GM12875 (cell line): ENCODE results near the gene PCDHA10.
"Not testable (repeated sequence)": the region's sequence is repeated elsewhere in the genome, so short reads cannot be mapped to it uniquely, and the experiment has no call there.

Experiments used
- H3K4me3 ChIP-seq: one replicate; pipeline ENCODE4 v1.5.1; 2011; ENCODE audit warnings: low read depth, low read length, control low read depth
- TF ChIP-seq, protein P1 (sequence below): IDR thresholded peaks from 2 replicates; pipeline ENCODE4 v1.5.1; 2011; ENCODE audit warnings: low read depth, mild to moderate bottlenecking, control low read depth, inconsistent platforms, low read length, moderate library complexity, borderline replicate concordance; ENCODE audit not compliant: insufficient read depth

PCDHA10 gene

DNA sequence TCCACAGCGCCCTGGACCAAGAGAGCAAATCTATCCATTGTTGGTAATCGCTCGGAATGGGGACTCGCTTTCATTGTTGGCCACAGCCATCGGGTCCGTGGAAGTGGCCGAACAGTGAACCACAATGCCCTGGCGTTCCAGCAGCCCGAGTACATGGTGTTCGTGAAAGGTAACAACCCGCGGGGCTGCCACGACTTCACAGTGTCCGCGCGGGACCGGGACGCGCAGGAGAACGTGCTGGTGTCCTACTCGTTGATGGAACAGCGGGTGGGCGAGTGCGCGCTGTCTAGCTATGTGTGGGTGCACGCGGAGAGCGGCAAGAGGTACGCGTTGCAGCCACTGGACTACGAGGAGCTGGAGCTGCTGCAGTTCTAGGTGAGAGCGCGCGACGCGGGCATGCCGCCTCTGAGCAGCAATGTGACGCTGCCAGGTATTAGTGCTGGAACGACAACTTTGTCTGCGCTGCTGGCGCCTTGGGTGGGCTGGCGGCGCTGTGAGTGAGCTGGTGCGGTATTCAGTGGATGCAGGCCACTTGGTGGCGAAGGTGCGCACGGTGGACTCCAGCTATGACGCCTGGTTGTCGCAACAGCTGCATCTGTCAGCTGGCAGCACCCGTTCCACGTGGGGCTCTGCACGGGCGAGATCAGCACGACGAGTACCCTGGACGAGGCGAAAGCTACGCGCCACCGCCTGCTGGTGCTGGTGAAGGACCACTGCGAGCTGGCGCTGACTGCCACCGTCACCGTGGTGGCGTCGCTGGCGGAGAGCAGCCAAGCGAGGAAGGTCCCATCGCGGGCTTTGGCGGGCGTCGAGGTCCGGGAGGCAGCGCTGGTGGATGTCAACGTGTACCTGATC is 7.0 kb downstream of the PCDHA10 start:
- TF ChIP-seq, protein P1, sequence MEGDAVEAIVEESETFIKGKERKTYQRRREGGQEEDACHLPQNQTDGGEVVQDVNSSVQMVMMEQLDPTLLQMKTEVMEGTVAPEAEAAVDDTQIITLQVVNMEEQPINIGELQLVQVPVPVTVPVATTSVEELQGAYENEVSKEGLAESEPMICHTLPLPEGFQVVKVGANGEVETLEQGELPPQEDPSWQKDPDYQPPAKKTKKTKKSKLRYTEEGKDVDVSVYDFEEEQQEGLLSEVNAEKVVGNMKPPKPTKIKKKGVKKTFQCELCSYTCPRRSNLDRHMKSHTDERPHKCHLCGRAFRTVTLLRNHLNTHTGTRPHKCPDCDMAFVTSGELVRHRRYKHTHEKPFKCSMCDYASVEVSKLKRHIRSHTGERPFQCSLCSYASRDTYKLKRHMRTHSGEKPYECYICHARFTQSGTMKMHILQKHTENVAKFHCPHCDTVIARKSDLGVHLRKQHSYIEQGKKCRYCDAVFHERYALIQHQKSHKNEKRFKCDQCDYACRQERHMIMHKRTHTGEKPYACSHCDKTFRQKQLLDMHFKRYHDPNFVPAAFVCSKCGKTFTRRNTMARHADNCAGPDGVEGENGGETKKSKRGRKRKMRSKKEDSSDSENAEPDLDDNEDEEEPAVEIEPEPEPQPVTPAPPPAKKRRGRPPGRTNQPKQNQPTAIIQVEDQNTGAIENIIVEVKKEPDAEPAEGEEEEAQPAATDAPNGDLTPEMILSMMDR, result no peak
- no peak overlapping the region for H3K4me3 ChIP-seq

GRCh38 chr5:140868721-140869554 is 13.2 kb downstream of the PCDHA10 start, which contains the start of gene PCDHA11:
TSS of gene PCDHA11 (plus strand) at chr5:140868957. CDS start at chr5:140869104, 147 bp downstream.
- no peak within 1 kb of the TSS for H3K4me3 ChIP-seq

DNA sequence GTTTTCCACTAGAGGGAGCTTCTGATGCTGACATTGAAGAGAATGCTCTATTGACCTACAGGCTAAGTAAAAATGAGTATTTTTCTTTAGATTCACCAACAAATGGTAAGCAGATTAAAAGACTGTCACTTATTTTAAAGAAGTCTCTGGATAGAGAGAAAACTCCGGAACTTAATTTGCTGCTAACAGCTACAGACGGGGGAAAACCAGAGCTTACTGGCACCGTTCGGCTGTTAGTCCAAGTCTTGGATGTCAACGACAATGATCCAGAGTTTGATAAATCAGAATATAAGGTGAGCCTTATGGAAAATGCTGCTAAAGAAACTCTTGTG is 13.8 kb downstream of the PCDHA10 start:
- no peak overlapping the region for H3K4me3 ChIP-seq

More at GRCh38 chr5:140868721-140869554, 13.2 kb downstream of the PCDHA10 start, which contains the start of gene PCDHA11:
- TF ChIP-seq, protein P1, result no peak

DNA sequence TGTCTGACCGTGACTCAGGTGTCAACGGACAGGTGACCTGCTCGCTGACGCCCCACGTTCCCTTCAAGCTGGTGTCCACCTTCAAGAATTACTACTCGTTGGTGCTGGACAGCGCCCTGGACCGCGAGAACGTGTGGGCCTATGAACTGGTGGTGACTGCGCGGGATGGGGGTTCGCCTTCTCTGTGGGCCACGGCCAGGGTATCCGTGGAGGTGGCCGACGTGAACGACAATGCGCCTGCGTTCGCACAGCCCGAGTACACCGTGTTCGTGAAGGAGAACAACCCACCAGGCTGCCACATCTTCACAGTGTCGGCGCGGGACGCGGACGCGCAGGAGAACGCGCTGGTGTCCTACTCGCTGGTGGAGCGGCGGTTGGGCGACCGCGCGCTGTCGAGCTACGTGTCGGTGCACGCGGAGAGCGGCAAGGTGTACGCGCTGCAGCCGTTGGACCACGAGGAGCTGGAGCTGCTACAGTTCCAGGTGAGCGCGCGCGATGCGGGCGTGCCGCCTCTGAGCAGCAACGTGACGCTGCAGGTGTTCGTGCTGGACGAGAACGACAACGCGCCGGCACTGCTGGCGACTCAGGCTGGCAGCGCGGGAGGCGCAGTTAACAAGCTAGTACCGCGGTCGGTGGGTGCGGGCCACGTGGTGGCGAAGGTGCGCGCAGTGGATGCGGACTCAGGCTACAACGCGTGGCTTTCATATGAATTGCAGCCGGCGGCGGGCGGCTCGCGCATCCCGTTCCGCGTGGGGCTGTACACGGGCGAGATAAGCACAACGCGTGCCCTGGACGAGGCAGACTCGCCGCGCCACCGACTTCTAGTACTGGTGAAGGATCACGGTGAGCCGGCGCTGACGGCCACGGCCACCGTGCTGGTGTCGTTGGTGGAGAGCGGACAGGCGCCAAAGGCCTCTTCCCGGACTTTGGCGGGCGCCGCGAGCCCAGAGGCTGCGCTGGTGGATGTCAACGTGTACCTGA is 14.8 kb downstream of the PCDHA10 start:
- TF ChIP-seq, protein P1, result no peak
- H3K4me3 ChIP-seq, result no peak overlapping the region

More for the DNA sequence above, 13.8 kb downstream of the PCDHA10 start:
- TF ChIP-seq, protein P1, result no peak

GRCh38 chr5:140875085-140876065 is 19.7 kb downstream of the PCDHA10 start, which contains the start of gene PCDHA12:
TSS of gene PCDHA12 (plus strand) at chr5:140875308. CDS start at chr5:140875473, 165 bp downstream.
- H3K4me3 ChIP-seq, result no peak within 1 kb of the TSS
- TF ChIP-seq, protein P1, result no peak

- not testable (repeated sequence) for H3K4me3 ChIP-seq
These were observed 21.0 kb downstream of the PCDHA10 start for GRCh38 chr5:140876541-140877261.
